ENCODE measurements around the gene JAKMIP1. TPM values are rescaled to one million over a fixed set of nuclear protein-coding genes. Genes with fewer than 3 reads are reported as not detected.

The JAKMIP1 gene
- total RNA-seq, 1 experiment from 2014 or later = 0.05 TPM

DNA sequence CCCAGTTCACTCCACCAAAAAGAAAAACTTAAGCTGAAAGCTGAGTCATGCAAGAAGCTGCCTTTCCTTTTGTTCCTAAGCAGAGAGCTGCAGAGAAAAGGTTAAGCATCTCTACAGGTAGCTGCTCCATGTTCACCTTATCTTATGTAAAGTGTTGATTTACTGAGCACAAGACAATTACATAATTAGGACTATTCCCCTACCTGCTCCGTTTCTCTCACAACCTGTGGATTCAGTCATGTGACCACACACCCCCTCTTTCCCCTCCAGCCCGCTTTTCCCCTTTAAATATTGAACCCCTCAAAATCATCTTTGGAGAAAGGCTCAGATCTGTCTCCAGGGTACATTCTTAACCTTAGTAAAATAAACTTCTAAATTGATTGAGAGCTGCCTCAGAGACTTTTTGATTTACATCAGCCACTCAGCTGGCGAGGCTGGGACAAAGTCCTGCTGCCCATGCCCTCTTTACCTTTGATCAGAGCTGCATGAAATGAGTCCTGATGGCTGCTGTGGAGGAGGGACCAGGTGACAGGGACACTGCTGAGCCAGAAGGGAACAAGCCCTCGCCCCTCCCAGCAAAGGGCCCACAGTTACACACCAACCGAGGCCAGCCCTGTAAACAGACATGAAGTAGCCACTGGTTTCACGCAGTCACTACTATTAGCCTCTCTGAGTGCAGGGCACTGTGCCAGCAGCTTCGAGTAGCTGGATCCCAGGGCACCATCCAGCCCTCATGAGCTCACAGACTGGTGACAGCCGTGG lies 128.2 kb downstream of the JAKMIP1 start:
- no peak for DNase-seq (ENCODE audit: extremely low read depth, low read depth)

DNA sequence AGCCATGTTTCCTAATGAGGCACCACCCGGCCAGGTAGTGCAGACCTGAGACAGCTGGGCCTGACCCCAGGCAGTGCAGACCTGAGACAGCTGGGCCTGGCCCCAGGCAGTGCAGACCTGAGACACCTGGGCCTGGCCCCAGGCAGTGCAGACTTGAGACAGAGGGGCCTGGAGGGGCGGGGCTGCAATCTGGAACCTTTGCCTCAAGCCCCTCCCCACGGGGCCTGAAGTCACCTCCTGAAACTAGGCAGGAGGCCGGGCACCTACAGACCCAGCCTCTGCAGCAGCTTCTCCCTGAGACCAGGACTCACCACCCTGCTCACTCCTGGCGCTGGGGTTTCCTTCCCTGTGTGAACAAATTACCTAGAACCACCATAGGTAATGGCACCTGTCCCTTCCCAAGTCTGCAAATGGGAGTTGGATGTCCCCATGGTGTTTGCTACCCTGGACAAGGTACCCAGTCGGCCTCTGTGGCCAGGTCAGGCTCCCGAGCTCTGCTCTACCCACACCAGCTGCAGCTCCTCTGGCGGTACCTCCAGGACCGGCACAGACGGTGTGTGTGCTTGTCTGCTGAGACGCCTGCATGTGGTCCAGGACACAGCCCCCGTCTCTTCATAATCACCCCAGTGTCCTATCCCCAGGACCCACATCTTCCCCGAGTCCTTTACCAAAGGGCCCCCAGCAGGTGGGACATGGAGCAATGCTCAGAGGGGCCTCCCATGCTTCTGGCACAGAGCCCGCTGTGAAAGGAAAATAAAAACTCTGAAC lies 129.0 kb downstream of the JAKMIP1 start:
- no peak for DNase-seq (ENCODE audit: extremely low read depth, low read depth)

GRCh38 chr4:6069845-6070709 lies 130.3 kb downstream of the JAKMIP1 start:
- no peak for DNase-seq (ENCODE audit: extremely low read depth, low read depth)

- DNase-seq (ENCODE audit: extremely low read depth, low read depth) = no peak
Observed at GRCh38 chr4:6068986-6069385, 131.4 kb downstream of the JAKMIP1 start.

DNA sequence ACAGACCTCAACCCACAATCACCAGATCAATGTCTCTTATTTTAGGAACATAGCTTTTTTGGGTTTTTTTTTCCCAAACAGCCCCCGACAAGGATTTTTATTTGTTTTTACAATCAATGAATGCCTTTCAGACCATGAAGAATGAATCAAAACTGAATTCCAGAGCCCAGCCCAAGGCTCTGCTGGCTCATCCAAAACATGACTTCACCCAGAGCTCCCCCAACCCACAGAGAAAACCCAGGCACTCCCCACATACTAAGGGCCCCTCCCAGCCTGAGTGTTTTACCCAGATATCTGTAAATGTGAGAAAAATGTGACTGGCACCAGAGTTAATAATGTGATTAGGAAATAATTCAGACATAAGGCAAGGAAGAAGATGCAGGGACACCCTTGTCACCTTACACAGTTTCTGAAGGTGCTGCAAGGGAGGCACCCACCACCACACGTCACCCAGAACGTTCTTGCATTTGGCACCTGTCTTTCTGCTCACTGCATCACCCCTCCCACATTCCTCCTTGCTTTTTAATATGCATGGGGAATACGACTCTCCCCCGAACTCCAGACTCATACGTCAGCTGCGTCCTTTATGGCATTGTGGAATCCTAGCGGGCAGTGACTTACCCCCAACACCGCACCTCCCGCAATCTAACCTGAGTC lies 134.3 kb downstream of the JAKMIP1 start:
- DNase-seq (ENCODE audit: extremely low read depth, low read depth) = no peak

GRCh38 chr4:6065166-6065565 lies 135.2 kb downstream of the JAKMIP1 start:
- DNase-seq (ENCODE audit: extremely low read depth, low read depth) = no peak

DNA sequence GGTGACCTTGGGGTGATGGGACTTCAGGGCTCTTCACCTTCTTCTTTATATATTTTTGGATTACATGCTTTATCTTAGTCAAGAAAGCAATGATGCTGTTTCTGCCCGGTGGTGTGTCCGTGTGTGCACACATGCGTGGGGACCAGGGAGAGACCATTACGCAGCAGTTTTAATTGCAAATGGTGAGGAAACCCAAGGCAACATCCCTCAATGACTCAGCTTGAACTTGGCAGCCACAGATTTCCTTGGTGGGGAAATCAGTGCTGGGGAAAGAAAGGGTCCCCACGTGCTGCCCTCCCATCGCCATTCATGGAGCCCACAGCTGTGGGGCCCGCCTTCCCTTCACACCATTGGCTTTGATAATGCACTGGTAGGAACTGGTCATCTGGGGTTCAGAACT lies 136.0 kb downstream of the JAKMIP1 start:
- no peak for DNase-seq (ENCODE audit: extremely low read depth, low read depth)

DNA sequence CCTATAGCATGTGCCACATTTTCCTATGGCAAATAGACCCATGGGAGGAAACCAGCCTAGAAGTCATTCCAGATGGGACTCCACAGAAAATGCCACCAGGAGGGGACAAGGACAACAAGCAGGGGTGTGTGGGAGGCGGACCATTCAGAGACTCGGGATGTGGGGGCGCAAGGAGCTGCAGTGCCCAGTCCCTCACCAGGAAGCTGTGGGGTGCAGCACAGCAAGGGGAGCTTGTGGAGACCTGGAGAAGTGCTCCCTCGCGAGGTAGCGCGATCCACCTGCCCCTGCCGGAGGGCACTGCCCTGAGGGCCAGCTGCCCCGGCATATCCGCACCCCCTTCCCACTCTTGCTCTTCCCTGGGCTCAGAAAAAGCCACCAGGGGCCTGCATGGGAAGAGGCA lies 136.7 kb downstream of the JAKMIP1 start:
- no peak for DNase-seq (ENCODE audit: extremely low read depth, low read depth)

- no peak for DNase-seq (ENCODE audit: extremely low read depth, low read depth)
Observed at GRCh38 chr4:6062133-6062532, 138.2 kb downstream of the JAKMIP1 start.

DNA sequence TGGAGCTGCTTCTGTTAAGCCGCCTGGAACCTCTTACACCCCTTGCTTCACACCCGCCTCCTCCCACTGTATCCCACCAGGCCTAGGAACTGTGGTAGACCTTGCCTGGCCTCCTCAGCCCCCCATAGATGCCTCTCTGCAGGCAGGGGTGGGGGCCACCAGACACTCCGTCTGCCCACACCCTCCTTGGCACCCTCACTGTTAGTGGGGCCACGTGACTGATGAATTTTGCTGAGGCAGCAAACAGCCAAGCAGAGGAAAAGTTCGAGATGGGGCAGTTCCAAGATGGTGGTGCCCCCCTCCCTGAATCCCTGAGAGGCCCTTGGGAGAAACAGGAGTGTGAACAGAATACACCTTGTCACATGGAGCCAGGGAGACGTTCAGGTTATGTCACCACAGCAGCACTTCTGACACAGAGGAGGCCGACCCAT lies 141.0 kb downstream of the JAKMIP1 start:
- no peak for DNase-seq (ENCODE audit: extremely low read depth, low read depth)

DNA sequence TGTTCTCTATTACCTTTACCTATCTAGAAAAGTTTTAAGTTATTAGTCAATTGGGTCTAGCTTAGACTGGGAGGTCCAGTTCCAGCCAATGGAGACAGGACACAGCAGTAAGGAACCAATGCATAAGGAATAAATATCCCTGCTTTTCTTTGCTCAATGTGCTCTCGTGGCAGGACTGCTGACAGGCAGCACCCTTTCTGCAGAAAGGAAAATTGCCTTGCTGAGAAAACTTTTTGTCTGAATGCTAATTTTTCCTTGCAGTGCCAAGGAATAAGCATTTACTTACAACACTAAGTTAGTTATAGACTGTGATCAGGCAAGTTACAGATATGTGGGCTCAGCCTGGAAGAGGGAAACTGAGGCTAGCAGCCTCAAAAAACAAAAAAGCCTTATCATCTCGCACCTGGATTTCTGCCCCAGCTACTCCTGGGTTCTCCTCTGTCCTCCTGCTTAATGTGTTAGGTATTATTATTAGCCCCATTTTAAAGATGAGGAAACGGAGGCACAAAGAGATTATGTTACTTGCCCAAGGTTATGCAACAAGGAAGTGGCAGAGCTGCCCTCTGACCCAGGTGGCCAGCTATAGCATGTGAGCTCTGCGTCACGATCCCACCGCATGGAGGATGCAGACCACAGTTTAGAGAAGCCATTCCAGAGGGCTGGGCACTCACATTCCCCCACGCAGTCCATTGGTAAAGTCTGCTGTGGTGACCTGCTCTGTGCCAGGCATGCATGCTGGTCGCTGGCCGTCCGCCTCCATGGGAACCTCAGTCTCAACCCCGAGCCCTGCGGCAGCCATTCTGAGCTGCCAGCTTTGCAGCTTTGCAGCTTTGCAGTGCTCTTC lies 141.6 kb downstream of the JAKMIP1 start:
- no peak for DNase-seq (ENCODE audit: extremely low read depth, low read depth)

GRCh38 chr4:6056976-6057766 lies 143.2 kb downstream of the JAKMIP1 start:
- no peak for DNase-seq (ENCODE audit: extremely low read depth, low read depth)

- DNase-seq (ENCODE audit: extremely low read depth, low read depth) = no peak
Observed at GRCh38 chr4:6055436-6055835, 144.9 kb downstream of the JAKMIP1 start.

GRCh38 chr4:6055030-6055429 lies 145.3 kb downstream of the JAKMIP1 start:
- no peak for DNase-seq (ENCODE audit: extremely low read depth, low read depth)

GRCh38 chr4:6054162-6054922 lies 146.0 kb downstream of the JAKMIP1 start:
- DNase-seq (ENCODE audit: extremely low read depth, low read depth) = no peak

DNA sequence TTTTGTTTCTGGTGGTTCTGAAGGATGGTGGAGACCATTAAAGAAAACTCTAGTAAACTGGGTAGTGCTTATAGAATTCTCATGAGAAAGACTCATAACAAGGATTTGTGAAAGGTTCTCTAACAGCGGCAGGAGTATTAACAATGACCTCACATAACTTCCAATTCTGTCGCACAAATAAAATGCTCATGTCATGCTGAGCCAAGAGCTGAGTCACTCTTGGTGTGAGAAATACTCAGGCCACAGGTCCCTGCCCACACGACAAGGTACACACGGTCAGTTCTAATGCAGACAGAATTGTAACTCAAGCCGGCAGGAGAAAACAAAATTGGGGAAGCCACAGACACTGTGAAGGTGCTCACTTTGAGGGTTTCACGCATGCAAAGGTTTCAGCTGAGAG lies 147.7 kb downstream of the JAKMIP1 start:
- peak; percentile 46 for DNase-seq (ENCODE audit: extremely low read depth, low read depth)

GRCh38 chr4:6050551-6050950 lies 149.8 kb downstream of the JAKMIP1 start:
- DNase-seq (ENCODE audit: extremely low read depth, low read depth) = no peak

GRCh38 chr4:6049985-6050384 lies 150.4 kb downstream of the JAKMIP1 start:
- DNase-seq (ENCODE audit: extremely low read depth, low read depth) = no peak
